ENCODE results near the gene RAD51B. TPM values are rescaled to one million over a fixed set of nuclear protein-coding genes. Genes with fewer than 3 reads are reported as not detected.

Gene RAD51B
- total and polyA plus RNA-seq, 9 donors, result 21.6 to 70.1 (median 35.1) TPM

GRCh38 chr14:68336165-68336564 lies 516.6 kb downstream of the RAD51B start:
- intact Hi-C loops (cut with DNase I), result no loop called here
- whole genome bisulfite sequencing, 3 donors, result 98 to 100% (median 100%) methylated on average over 1 of the region's 1 CpG
- Histone ChIP-seq H3K4me3 (no peak overlapping the region), H3K4me1 (ENCODE audit: insufficient read depth) (no peaks in the 10 kb centered on the region), H3K36me3 (no peaks in the 10 kb centered on the region), H3K27me3 (no peaks in the 10 kb centered on the region), H3K9me3 (no peaks in the 10 kb centered on the region), H3K27ac (no peak overlapping the region)
- DNase-seq, result no peak
- TF ChIP-seq POLR2A (IDR thresholded peaks at IDR 0.05) (no peak), CTCF (IDR thresholded peaks at IDR 0.05) (no peak), EP300 (IDR thresholded peaks at IDR 0.05) (no peak)

GRCh38 chr14:68337279-68337678 lies 517.7 kb downstream of the RAD51B start:
- no peaks in the 10 kb centered on the region for H3K36me3 ChIP-seq
- intact Hi-C loops (cut with DNase I), result no loop called here

GRCh38 chr14:68340262-68340661 lies 520.7 kb downstream of the RAD51B start:
- Histone ChIP-seq H3K27me3 (no peaks in the 10 kb centered on the region), H3K9me3 (no peaks in the 10 kb centered on the region), H3K4me1 (ENCODE audit: insufficient read depth) (no peaks in the 10 kb centered on the region), H3K27ac (no peak overlapping the region), H3K36me3 (no peaks in the 10 kb centered on the region), H3K4me3 (no peak overlapping the region)
- 98 to 100% (median 98%) methylated on average over 1 of the region's 1 CpG for WGBS, 3 donors
- DNase-seq, result no peak
- TF ChIP-seq POLR2A (IDR thresholded peaks at IDR 0.05) (no peak), CTCF (IDR thresholded peaks at IDR 0.05) (no peak), EP300 (IDR thresholded peaks at IDR 0.05) (no peak)
- intact Hi-C loops (cut with DNase I), result no loop called here

More at GRCh38 chr14:68337279-68337678, 517.7 kb downstream of the RAD51B start:
- H3K27me3 ChIP-seq, result no peaks in the 10 kb centered on the region
- no peaks in the 10 kb centered on the region for H3K4me1 ChIP-seq (ENCODE audit: insufficient read depth)
- DNase-seq, result no peak
- TF ChIP-seq POLR2A (IDR thresholded peaks at IDR 0.05) (no peak), CTCF (IDR thresholded peaks at IDR 0.05) (no peak)
- no peaks in the 10 kb centered on the region for H3K9me3 ChIP-seq
- no peak overlapping the region for H3K27ac ChIP-seq
- H3K4me3 ChIP-seq, result no peak overlapping the region

- intact Hi-C loops (cut with DNase I), result no loop called here
- Histone ChIP-seq H3K4me3 (no peak overlapping the region), H3K27ac (no peak overlapping the region)
These were observed 522.0 kb downstream of the RAD51B start for GRCh38 chr14:68341411-68342212.

More at GRCh38 chr14:68341411-68342212, 522.0 kb downstream of the RAD51B start:
- TF ChIP-seq CTCF (IDR thresholded peaks at IDR 0.05) (no peak), POLR2A (IDR thresholded peaks at IDR 0.05) (no peak), EP300 (IDR thresholded peaks at IDR 0.05) (no peak)
- Histone ChIP-seq H3K9me3 (no peaks in the 10 kb centered on the region), H3K36me3 (no peaks in the 10 kb centered on the region), H3K4me1 (ENCODE audit: insufficient read depth) (no peaks in the 10 kb centered on the region), H3K27me3 (no peaks in the 10 kb centered on the region)
- no peak for DNase-seq
- WGBS, 3 donors, result 91 to 93% (median 93%) methylated on average over 4 of the region's 4 CpGs

All from ovary (tissue), 9 donors.